ENCODE results near the gene ABCC8. TPM values are rescaled to one million over a fixed set of nuclear protein-coding genes. Genes with fewer than 3 reads are reported as not detected.
A peak's percentile ranks its signal among the peaks of the same experiment; 100 is the strongest.
"Not testable (repeated sequence)": the region's sequence is repeated elsewhere in the genome, so short reads cannot be mapped to it uniquely, and the experiment has no call there.

The ABCC8 gene
- total and polyA plus RNA-seq, 5 donors from 2014 or later, result not detected

DNA sequence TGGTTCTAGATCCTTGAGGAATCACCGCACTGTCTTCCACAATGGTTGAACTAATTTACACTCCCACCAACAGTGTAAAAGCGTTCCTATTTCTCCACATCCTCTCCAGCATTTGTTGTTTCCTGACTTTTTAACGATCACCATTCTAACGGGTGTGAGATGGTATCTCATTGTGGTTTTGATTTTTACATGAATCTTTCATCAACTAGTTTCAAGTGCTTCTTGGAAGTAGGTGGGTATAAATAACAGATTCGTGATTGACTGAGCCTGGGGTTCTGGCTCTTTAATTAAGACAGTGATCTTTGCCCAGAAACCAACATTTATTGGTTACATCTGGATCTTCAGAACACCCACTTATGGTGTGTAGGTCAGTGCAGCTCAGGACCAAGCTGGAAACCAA, 50.4 kb downstream of the ABCC8 start:
- peak in 1 of 3 donors; percentile 71 for DNase-seq
- H3K9me3 Mint-ChIP-seq; H3K4me1 Mint-ChIP-seq; H3K27me3 Mint-ChIP-seq; ATAC-seq (ENCODE audit: low read depth in 2 of 2); H3K27ac ChIP-seq (ENCODE audit: insufficient read depth, low read length, poor library complexity, severe bottlenecking); H3K9me3 ChIP-seq (ENCODE audit: control insufficient read depth in 2 of 2, low read length in 2 of 2); H3K27me3 ChIP-seq (ENCODE audit: control insufficient read depth, insufficient read depth, low read length); H3K36me3 ChIP-seq (ENCODE audit: control insufficient read depth, insufficient read depth, low read length); H3K27ac Mint-ChIP-seq; H3K4me1 ChIP-seq (ENCODE audit: control insufficient read depth, insufficient read depth, low read length, poor library complexity, severe bottlenecking); H3K36me3 Mint-ChIP-seq; H3K4me3 Mint-ChIP-seq; H3K4me3 ChIP-seq (ENCODE audit: low read depth, low read length): not testable (repeated sequence)

- ATAC-seq (ENCODE audit: low read depth in 2 of 2) (no peak), DNase-seq (no peak)
- Histone ChIP-seq H3K36me3 (ENCODE audit: control insufficient read depth, insufficient read depth, low read length) (no peaks in the 10 kb centered on the region), H3K27ac (ENCODE audit: insufficient read depth, low read length, poor library complexity, severe bottlenecking) (no peak overlapping the region), H3K27me3 (ENCODE audit: control insufficient read depth, insufficient read depth, low read length) (no peaks in the 10 kb centered on the region), H3K4me1 (ENCODE audit: control insufficient read depth, insufficient read depth, low read length, poor library complexity, severe bottlenecking) (no peaks in the 10 kb centered on the region), H3K9me3 (ENCODE audit: control insufficient read depth in 2 of 2, low read length in 2 of 2) (no peaks in the 10 kb centered on the region), H3K4me3 (ENCODE audit: low read depth, low read length) (no peak overlapping the region)
- H3K27ac Mint-ChIP-seq, result no peak overlapping the region
- peaks cover 0 to 2% (median 0%) of the 10 kb centered on the region in 4 donors for H3K4me1 Mint-ChIP-seq
- H3K27me3 Mint-ChIP-seq, result peaks cover 12% of the 10 kb centered on the region
- no peaks in the 10 kb centered on the region for H3K9me3 Mint-ChIP-seq
- H3K36me3 Mint-ChIP-seq, result no peaks in the 10 kb centered on the region
- H3K4me3 Mint-ChIP-seq, result no peak overlapping the region
Measured at GRCh38 chr11:17423533-17424310, 52.9 kb downstream of the ABCC8 start.

DNA sequence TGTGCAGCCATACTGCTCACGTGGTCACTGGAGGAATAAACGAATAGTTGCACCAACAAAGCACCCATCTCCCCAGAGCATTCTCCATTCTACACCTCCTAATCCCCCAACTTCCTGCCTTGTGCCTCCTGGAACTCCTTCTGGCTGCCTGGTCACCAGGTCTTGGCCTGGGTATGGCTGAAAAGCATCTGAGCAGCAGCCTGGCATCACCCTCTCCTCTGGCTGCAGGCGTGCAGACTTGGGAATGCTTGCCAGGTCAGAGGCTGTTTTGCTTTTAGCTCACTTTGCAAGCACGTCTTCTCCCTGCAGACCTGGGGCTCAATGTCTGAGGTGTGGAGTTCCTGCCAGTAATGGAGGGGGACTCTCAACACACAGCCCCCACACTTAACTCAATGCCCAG, 54.9 kb downstream of the ABCC8 start:
- Mint-ChIP-seq H3K9me3 (no peaks in the 10 kb centered on the region), H3K4me1 (no peaks in the 10 kb centered on the region), H3K27me3 (peaks cover 18% of the 10 kb centered on the region), H3K36me3 (no peaks in the 10 kb centered on the region), H3K27ac (no peak overlapping the region), H3K4me3 (no peak overlapping the region)
- DNase-seq, result no peak
- ATAC-seq (ENCODE audit: low read depth in 2 of 2), result no peak
- no peak overlapping the region for H3K27ac ChIP-seq (ENCODE audit: insufficient read depth, low read length, poor library complexity, severe bottlenecking)
- H3K4me1 ChIP-seq (ENCODE audit: control insufficient read depth, insufficient read depth, low read length, poor library complexity, severe bottlenecking), result no peaks in the 10 kb centered on the region
- no peaks in the 10 kb centered on the region for H3K36me3 ChIP-seq (ENCODE audit: control insufficient read depth, insufficient read depth, low read length)
- H3K9me3 ChIP-seq (ENCODE audit: control insufficient read depth in 2 of 2, low read length in 2 of 2), result no peaks in the 10 kb centered on the region
- peaks cover 3% of the 10 kb centered on the region for H3K27me3 ChIP-seq (ENCODE audit: control insufficient read depth, insufficient read depth, low read length)
- H3K4me3 ChIP-seq (ENCODE audit: low read depth, low read length), result no peak overlapping the region

DNA sequence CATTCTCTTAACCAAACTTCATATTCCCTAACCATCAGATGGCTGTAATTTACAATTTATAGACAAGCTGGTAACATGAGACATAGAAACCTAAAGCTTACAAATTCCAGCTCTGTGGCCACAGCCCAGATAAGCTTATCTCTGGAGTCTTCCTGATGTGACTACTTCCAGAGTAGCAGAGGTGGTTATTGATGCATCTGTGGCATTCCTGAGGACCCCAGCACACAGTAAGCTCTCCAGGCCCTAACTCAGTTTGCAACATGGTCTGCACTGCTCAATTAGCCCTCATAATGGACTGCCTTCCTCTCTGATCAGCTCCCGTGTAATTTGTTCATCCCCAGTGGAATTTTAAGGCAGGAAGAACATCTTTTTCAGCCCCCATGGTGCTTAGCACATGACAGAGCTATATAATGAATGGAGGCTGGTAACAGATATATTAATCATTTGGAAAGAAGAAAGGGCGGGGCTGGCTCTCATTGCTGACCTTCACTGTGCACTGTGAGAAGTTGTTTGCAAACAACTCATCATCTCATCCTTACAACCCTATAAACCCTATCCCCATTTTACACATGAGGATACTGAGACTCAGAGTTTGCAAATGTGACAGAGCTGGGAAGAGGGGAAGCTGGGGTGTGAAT, 58.1 kb downstream of the ABCC8 start:
- Histone ChIP-seq H3K27me3 (ENCODE audit: control insufficient read depth, insufficient read depth, low read length) (peaks cover 6% of the 10 kb centered on the region), H3K4me1 (ENCODE audit: control insufficient read depth, insufficient read depth, low read length, poor library complexity, severe bottlenecking) (no peaks in the 10 kb centered on the region), H3K36me3 (ENCODE audit: control insufficient read depth, insufficient read depth, low read length) (no peaks in the 10 kb centered on the region), H3K4me3 (ENCODE audit: low read depth, low read length) (no peak overlapping the region), H3K27ac (ENCODE audit: insufficient read depth, low read length, poor library complexity, severe bottlenecking) (no peak overlapping the region), H3K9me3 (ENCODE audit: control insufficient read depth in 2 of 2, low read length in 2 of 2) (no peaks in the 10 kb centered on the region)
- DNase-seq (no peak), ATAC-seq (ENCODE audit: low read depth in 2 of 2) (no peak)
- Mint-ChIP-seq H3K4me3 (no peak overlapping the region), H3K9me3 (no peaks in the 10 kb centered on the region), H3K36me3 (peaks cover 2% of the 10 kb centered on the region), H3K27me3 (peaks cover 18% of the 10 kb centered on the region), H3K4me1 (peaks cover 0 to 2% (median 0%) of the 10 kb centered on the region in 4 donors), H3K27ac (no peak overlapping the region)

DNA sequence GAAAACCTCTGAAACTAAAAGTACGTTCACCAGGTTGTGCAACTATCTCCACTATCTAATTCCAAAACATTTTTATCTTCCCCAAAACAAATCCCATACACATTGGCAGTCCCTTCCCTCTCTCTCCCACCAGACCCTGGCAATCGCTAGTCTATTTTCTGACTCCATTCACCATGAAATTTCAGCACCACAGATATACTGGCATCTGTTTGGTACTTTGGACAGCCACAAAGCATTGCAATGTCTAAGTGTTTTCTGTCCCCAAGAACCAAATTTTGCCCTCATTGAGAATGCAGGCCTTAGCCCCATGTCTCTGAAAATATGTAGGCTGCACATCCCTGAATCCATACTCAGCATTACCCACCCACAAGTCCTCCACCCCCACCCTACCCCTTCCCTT, 60.2 kb downstream of the ABCC8 start:
- peaks cover 0 to 2% (median 0%) of the 10 kb centered on the region in 4 donors for H3K4me1 Mint-ChIP-seq
- no peaks in the 10 kb centered on the region for H3K4me1 ChIP-seq (ENCODE audit: control insufficient read depth, insufficient read depth, low read length, poor library complexity, severe bottlenecking)
- peaks cover 4% of the 10 kb centered on the region for H3K36me3 Mint-ChIP-seq
- no peak for DNase-seq
- no peak for ATAC-seq (ENCODE audit: low read depth in 2 of 2)
- peaks cover 6% of the 10 kb centered on the region for H3K27me3 ChIP-seq (ENCODE audit: control insufficient read depth, insufficient read depth, low read length)
- no peak overlapping the region for H3K27ac Mint-ChIP-seq
- H3K9me3 ChIP-seq (ENCODE audit: control insufficient read depth in 2 of 2, low read length in 2 of 2), result no peaks in the 10 kb centered on the region
- H3K27me3 Mint-ChIP-seq, result peaks cover 18% of the 10 kb centered on the region
- no peak overlapping the region for H3K4me3 Mint-ChIP-seq
- H3K9me3 Mint-ChIP-seq, result no peaks in the 10 kb centered on the region
- no peak overlapping the region for H3K4me3 ChIP-seq (ENCODE audit: low read depth, low read length)
- H3K36me3 ChIP-seq (ENCODE audit: control insufficient read depth, insufficient read depth, low read length), result no peaks in the 10 kb centered on the region
- no peak overlapping the region for H3K27ac ChIP-seq (ENCODE audit: insufficient read depth, low read length, poor library complexity, severe bottlenecking)

GRCh38 chr11:17415523-17416104, 61.0 kb downstream of the ABCC8 start:
- no peak overlapping the region for H3K4me3 Mint-ChIP-seq
- peaks cover 0 to 2% (median 0%) of the 10 kb centered on the region in 7 donors for H3K9me3 Mint-ChIP-seq
- ATAC-seq (ENCODE audit: low read depth in 2 of 2) (no peak), DNase-seq (no peak)
- H3K27ac Mint-ChIP-seq, result no peak overlapping the region
- H3K4me1 Mint-ChIP-seq, result peaks cover 0 to 2% (median 0%) of the 10 kb centered on the region in 4 donors
- Histone ChIP-seq H3K36me3 (ENCODE audit: control insufficient read depth, insufficient read depth, low read length) (no peaks in the 10 kb centered on the region), H3K27me3 (ENCODE audit: control insufficient read depth, insufficient read depth, low read length) (peaks cover 6% of the 10 kb centered on the region), H3K4me1 (ENCODE audit: control insufficient read depth, insufficient read depth, low read length, poor library complexity, severe bottlenecking) (no peaks in the 10 kb centered on the region), H3K27ac (ENCODE audit: insufficient read depth, low read length, poor library complexity, severe bottlenecking) (no peak overlapping the region), H3K4me3 (ENCODE audit: low read depth, low read length) (no peak overlapping the region), H3K9me3 (ENCODE audit: control insufficient read depth in 2 of 2, low read length in 2 of 2) (no peaks in the 10 kb centered on the region)
- H3K27me3 Mint-ChIP-seq, result peaks cover 14% of the 10 kb centered on the region
- H3K36me3 Mint-ChIP-seq, result peaks cover 4% of the 10 kb centered on the region

GRCh38 chr11:17414992-17415391, 61.7 kb downstream of the ABCC8 start:
- Mint-ChIP-seq H3K27me3 (peaks cover 14% of the 10 kb centered on the region), H3K4me1 (peaks cover 0 to 2% (median 0%) of the 10 kb centered on the region in 4 donors), H3K4me3 (no peak overlapping the region), H3K27ac (no peak overlapping the region), H3K36me3 (peaks cover 4% of the 10 kb centered on the region), H3K9me3 (peaks cover 0 to 2% (median 0%) of the 10 kb centered on the region in 7 donors)
- DNase-seq (no peak), ATAC-seq (ENCODE audit: low read depth in 2 of 2) (no peak)
- Histone ChIP-seq H3K4me3 (ENCODE audit: low read depth, low read length) (no peak overlapping the region), H3K36me3 (ENCODE audit: control insufficient read depth, insufficient read depth, low read length) (no peaks in the 10 kb centered on the region), H3K9me3 (ENCODE audit: control insufficient read depth in 2 of 2, low read length in 2 of 2) (no peaks in the 10 kb centered on the region), H3K27me3 (ENCODE audit: control insufficient read depth, insufficient read depth, low read length) (peaks cover 6% of the 10 kb centered on the region), H3K27ac (ENCODE audit: insufficient read depth, low read length, poor library complexity, severe bottlenecking) (no peak overlapping the region), H3K4me1 (ENCODE audit: control insufficient read depth, insufficient read depth, low read length, poor library complexity, severe bottlenecking) (no peaks in the 10 kb centered on the region)

All from CD4-positive, CD25-positive, alpha-beta regulatory T cell (primary cell).